ENCODE results near the gene FGFRL1.
"Not testable (repeated sequence)": the region's sequence is repeated elsewhere in the genome, so short reads cannot be mapped to it uniquely, and the experiment has no call there.

FGFRL1 gene

DNA sequence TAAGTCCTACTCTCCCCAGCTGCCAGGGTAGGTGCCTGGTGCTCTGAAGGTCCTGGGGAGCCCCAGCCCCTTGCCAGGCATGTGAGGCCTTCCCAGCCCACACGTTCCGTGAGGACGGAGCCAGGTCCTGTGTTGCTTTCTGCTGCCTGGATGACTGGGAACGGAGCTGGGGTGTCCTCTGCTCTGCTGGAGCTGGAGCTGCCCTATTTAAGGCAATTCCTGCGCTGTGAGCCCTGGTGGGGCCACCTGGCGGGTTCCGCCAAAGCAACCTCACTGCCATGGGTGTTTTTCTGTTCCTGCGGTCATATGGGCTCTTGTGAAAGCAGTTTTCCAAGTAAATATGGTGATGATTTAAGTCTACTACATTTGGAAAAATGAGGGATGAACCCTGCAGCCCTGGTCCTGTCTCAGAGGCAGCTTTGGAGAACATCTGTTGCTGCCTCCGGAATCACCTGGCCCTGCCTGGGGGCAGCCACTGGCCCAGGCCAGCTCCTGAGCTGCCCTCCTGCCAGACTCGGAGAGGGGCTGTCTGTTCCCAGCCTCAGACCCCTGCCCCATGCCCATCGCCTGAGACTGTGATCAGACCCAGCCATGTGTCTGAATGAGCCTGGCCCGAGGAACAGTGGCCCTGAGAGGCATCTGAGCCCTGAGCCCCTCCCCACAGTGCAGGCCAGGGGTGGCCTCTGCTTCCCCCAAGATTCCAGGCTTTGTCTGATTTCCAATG lies 33.2 kb downstream of the FGFRL1 start:
- Histone ChIP-seq H3K27ac (no peak overlapping the region), H3K9me3 (ENCODE audit: severe bottlenecking) (no peaks in the 10 kb centered on the region), H3K36me3 (no peaks in the 10 kb centered on the region), H3K27me3 (ENCODE audit: insufficient read depth, low read depth, severe bottlenecking) (peaks cover 12% of the 10 kb centered on the region), H3K4me3 (ENCODE audit: low read depth, low read length) (no peak overlapping the region)
- TF ChIP-seq, protein P1, sequence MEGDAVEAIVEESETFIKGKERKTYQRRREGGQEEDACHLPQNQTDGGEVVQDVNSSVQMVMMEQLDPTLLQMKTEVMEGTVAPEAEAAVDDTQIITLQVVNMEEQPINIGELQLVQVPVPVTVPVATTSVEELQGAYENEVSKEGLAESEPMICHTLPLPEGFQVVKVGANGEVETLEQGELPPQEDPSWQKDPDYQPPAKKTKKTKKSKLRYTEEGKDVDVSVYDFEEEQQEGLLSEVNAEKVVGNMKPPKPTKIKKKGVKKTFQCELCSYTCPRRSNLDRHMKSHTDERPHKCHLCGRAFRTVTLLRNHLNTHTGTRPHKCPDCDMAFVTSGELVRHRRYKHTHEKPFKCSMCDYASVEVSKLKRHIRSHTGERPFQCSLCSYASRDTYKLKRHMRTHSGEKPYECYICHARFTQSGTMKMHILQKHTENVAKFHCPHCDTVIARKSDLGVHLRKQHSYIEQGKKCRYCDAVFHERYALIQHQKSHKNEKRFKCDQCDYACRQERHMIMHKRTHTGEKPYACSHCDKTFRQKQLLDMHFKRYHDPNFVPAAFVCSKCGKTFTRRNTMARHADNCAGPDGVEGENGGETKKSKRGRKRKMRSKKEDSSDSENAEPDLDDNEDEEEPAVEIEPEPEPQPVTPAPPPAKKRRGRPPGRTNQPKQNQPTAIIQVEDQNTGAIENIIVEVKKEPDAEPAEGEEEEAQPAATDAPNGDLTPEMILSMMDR (IDR thresholded peaks at IDR 0.05; ENCODE audit: low read depth, low read length): no peak
- DNase-seq: no peak

DNA sequence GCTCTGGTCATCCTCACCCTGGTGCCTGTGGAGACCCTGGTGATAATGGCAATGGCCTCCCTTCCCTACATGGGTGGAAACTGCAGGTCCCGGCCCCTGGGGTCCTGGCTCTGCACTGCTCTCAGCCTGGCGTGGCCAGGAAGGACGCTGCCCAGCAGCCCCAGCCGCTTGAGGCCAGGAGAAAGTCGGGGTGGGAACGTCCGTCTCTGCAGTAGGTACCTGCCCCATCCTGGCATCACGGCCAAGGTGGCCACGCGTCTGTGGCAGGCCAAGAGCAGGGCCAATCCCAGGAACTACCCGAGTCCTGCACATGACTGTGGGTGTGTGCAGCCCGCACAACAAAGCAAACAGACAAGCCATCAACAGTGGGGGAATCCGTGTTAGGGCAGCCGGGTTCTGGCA lies 33.8 kb downstream of the FGFRL1 start:
- H3K9me3 ChIP-seq (ENCODE audit: severe bottlenecking): no peaks in the 10 kb centered on the region
- H3K27me3 ChIP-seq (ENCODE audit: insufficient read depth, low read depth, severe bottlenecking): peaks cover 12% of the 10 kb centered on the region
- H3K27ac ChIP-seq: no peak overlapping the region
- H3K36me3 ChIP-seq: no peaks in the 10 kb centered on the region
- TF ChIP-seq, protein P1 (IDR thresholded peaks at IDR 0.05; ENCODE audit: low read depth, low read length): no peak
- no peak for DNase-seq
- no peak overlapping the region for H3K4me3 ChIP-seq (ENCODE audit: low read depth, low read length)

DNA sequence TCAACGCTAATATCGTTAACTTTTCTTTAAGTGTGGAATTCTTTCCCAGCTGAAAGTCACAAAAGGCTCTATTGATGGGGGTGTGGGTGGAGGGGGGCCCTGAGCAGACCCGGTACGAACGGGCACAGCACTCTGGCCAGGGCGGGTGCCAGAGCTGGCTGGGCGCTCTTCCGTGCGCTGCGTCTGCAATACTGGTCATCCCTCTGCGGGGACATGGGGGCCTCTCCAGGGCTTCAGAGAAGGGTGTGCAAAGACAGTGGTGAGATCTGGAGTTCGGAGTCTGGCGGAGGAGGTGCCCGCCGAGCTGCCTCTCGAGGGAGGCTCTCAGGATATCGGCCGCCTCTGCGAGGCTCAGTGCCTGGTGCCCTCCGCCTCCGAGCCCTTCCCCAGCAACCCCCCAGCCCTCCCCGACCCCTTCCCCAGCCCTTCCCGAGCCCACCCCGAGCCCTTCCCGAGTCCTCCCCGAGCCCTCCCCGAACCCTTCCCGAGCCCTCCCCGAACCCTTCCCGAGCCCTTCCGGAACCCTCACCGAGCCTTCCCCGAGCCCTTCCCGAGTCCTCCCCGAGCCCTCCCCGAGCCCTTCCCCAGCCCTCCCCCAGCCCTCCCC lies 34.3 kb downstream of the FGFRL1 start:
- no peaks in the 10 kb centered on the region for H3K36me3 ChIP-seq
- H3K9me3 ChIP-seq (ENCODE audit: severe bottlenecking): no peaks in the 10 kb centered on the region
- H3K27me3 ChIP-seq (ENCODE audit: insufficient read depth, low read depth, severe bottlenecking): peaks cover 12% of the 10 kb centered on the region
- no peak overlapping the region for H3K4me3 ChIP-seq (ENCODE audit: low read depth, low read length)
- no peak overlapping the region for H3K27ac ChIP-seq
- TF ChIP-seq, protein P1 (IDR thresholded peaks at IDR 0.05; ENCODE audit: low read depth, low read length): no peak
- DNase-seq: no peak

DNA sequence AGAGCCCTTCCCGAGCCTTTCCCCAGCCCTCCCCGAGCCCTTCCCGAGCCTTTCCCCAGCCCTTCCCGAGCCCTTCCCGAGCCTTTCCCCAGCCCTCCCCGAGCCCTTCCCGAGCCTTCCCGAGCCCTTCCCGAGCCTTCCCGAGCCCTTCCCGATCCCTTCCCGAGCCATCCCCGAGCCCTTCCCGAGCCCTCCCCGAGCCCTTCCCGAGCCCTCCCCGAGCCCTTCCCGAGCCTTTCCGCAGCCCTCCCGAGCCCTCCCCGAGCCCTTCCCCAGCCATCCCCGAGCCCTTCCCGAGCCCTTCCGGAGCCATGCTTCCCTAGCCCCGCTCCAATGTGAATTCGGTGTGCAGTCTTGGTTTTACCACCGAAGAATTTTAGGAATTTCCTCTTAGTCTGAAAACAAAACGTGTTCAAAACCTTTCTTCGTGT lies 35.2 kb downstream of the FGFRL1 start:
- H3K4me3 ChIP-seq (ENCODE audit: low read depth, low read length); H3K36me3 ChIP-seq; H3K27ac ChIP-seq; H3K9me3 ChIP-seq (ENCODE audit: severe bottlenecking): not testable (repeated sequence)
- DNase-seq: peak; percentile 76
- peaks cover 12% of the 10 kb centered on the region for H3K27me3 ChIP-seq (ENCODE audit: insufficient read depth, low read depth, severe bottlenecking)

DNA sequence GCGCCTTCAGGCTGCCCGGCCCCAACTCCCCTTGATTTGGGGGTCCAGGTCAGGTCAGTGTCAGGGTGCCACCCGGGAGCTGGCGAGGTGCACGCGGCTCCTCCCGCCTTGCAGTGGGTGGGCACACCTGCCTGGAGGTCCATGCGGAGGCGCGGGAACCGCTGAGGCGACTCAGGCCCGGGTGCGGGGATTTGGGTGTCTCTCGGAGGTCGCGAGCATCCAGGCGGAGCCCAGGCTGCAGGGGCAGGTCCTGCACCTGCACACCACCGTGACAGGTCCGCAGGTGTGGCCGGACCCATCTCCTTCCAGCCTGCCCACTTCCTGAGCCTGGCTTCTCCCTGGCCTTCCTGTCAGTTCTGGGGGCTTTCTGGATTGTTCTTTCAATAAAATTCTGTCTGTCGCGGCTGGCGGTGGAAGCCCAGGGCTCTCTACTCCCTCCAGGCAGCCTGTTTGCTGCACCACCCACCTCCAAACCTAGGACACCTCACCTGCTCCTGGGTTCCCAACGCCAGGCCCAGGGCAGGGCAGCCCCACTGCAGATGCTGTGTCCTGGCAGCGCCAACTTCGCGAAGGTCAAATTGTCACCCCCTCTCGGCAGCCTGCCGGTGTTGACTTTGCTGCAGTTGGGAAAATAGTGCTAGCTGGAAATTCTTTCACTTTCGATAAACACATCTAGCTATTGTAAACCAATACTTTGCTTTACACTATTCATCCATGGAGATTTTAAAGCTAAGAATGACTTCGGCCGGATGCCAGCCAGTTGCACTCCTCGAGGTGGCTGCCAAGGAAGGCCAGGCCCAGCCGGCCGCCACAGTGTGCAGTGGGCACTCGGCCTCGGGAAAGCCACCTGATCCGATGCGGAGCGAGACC lies 35.9 kb downstream of the FGFRL1 start:
- H3K4me3 ChIP-seq (ENCODE audit: low read depth, low read length): no peak overlapping the region
- peak; percentile 8 for DNase-seq

More for the DNA sequence above, 35.9 kb downstream of the FGFRL1 start:
- Histone ChIP-seq H3K36me3 (no peaks in the 10 kb centered on the region), H3K27ac (no peak overlapping the region), H3K9me3 (ENCODE audit: severe bottlenecking) (no peaks in the 10 kb centered on the region), H3K27me3 (ENCODE audit: insufficient read depth, low read depth, severe bottlenecking) (peaks cover 12% of the 10 kb centered on the region)
- TF ChIP-seq, protein P1 (IDR thresholded peaks at IDR 0.05; ENCODE audit: low read depth, low read length): no peak
